HG03520 (cell line): ENCODE measurements around the gene FBXO11.
"Not testable (repeated sequence)": the region's sequence is repeated elsewhere in the genome, so short reads cannot be mapped to it uniquely, and the experiment has no call there.

Experiments used
- ATAC-seq: cut with Tn5 transposase; IDR thresholded peaks from one replicate; pipeline ENCODE4 v1.9.1; 2021; ENCODE audit warnings: mild to moderate bottlenecking, moderate library complexity; ENCODE audit not compliant: unreplicated experiment

Gene FBXO11

GRCh38 chr2:47853067-47853777 lies 53.1 kb downstream of the FBXO11 start:
- ATAC-seq: not testable (repeated sequence)

GRCh38 chr2:47850198-47850597 lies 56.1 kb downstream of the FBXO11 start:
- no peak for ATAC-seq

GRCh38 chr2:47849368-47849767 lies 56.9 kb downstream of the FBXO11 start:
- no peak for ATAC-seq

GRCh38 chr2:47844162-47844561 lies 62.1 kb downstream of the FBXO11 start:
- no peak for ATAC-seq

- no peak for ATAC-seq
These were observed 62.9 kb downstream of the FBXO11 start for GRCh38 chr2:47843407-47843806.

GRCh38 chr2:47842846-47843245 lies 63.5 kb downstream of the FBXO11 start:
- ATAC-seq: no peak

- no peak for ATAC-seq
These were observed 67.6 kb downstream of the FBXO11 start for GRCh38 chr2:47838686-47839085.

- no peak for ATAC-seq
These were observed 68.0 kb downstream of the FBXO11 start for GRCh38 chr2:47838249-47838648.

GRCh38 chr2:47833516-47833968 lies 72.8 kb downstream of the FBXO11 start:
- peak; percentile 84 for ATAC-seq

- ATAC-seq: no peak
These were observed 83.8 kb downstream of the FBXO11 start for GRCh38 chr2:47822518-47822917.

GRCh38 chr2:47819834-47820233 lies 86.5 kb downstream of the FBXO11 start:
- ATAC-seq: no peak

- ATAC-seq: no peak
These were observed 87.5 kb downstream of the FBXO11 start for GRCh38 chr2:47818777-47819176.

- ATAC-seq: no peak
These were observed 90.5 kb downstream of the FBXO11 start for GRCh38 chr2:47815764-47816163.

GRCh38 chr2:47811668-47812067 lies 94.6 kb downstream of the FBXO11 start:
- no peak for ATAC-seq

- ATAC-seq: no peak
These were observed 95.4 kb downstream of the FBXO11 start for GRCh38 chr2:47810850-47811249.

- no peak for ATAC-seq
These were observed 96.4 kb downstream of the FBXO11 start for GRCh38 chr2:47809903-47810302.

- no peak for ATAC-seq
These were observed 97.7 kb downstream of the FBXO11 start for GRCh38 chr2:47808614-47809013.

GRCh38 chr2:47805850-47806249 lies 100.4 kb downstream of the FBXO11 start:
- no peak for ATAC-seq

- ATAC-seq: no peak
These were observed 102.5 kb downstream of the FBXO11 start for GRCh38 chr2:47803770-47804169.

- no peak for ATAC-seq
These were observed 102.9 kb downstream of the FBXO11 start for GRCh38 chr2:47803363-47803762.

- no peak for ATAC-seq
These were observed 105.2 kb downstream of the FBXO11 start for GRCh38 chr2:47801118-47801517.

- ATAC-seq: no peak
These were observed 107.2 kb downstream of the FBXO11 start for GRCh38 chr2:47799031-47799609.

GRCh38 chr2:47798631-47799030 lies 107.7 kb downstream of the FBXO11 start:
- ATAC-seq: no peak
